Trophoblast cell (in vitro differentiated cells and primary cell): ENCODE data around the gene CBR4.
"Not testable (repeated sequence)": the region's sequence is repeated elsewhere in the genome, so short reads cannot be mapped to it uniquely, and the experiment has no call there.

ENCODE experiments used
- DNase-seq, 2 donors: peaks; one replicate each; pipeline ENCODE4 v3.0.0-alpha.2; 2016
- H2AFZ ChIP-seq: 2 replicates; pipeline ENCODE4 v1.6.1; 2013; ENCODE audit warnings: low read length, moderate library complexity, mild to moderate bottlenecking; ENCODE audit not compliant: insufficient read depth, poor library complexity
- H2AK5ac ChIP-seq: 2 replicates; pipeline ENCODE4 v1.6.1; 2013; ENCODE audit warnings: mild to moderate bottlenecking, low read length
- H2BK120ac ChIP-seq: 2 replicates; pipeline ENCODE4 v1.6.1; 2013; ENCODE audit warnings: low read length, mild to moderate bottlenecking, moderate library complexity; ENCODE audit not compliant: insufficient read depth, poor library complexity
- H2BK12ac ChIP-seq: 2 replicates; pipeline ENCODE4 v1.6.1; 2013; ENCODE audit warnings: mild to moderate bottlenecking, low read length, moderate library complexity
- H2BK5ac ChIP-seq: 2 replicates; pipeline ENCODE4 v1.6.1; 2013; ENCODE audit warnings: low read length, low read depth, moderate library complexity, mild to moderate bottlenecking; ENCODE audit not compliant: poor library complexity
- H3K14ac ChIP-seq: 2 replicates; pipeline ENCODE4 v1.6.1; 2013; ENCODE audit warnings: mild to moderate bottlenecking, low read length
- H3K18ac ChIP-seq: 2 replicates; pipeline ENCODE4 v1.6.1; 2013; ENCODE audit warnings: mild to moderate bottlenecking, low read length
- H3K23ac ChIP-seq: 2 replicates; pipeline ENCODE4 v1.6.1; 2013; ENCODE audit warnings: low read length
- H3K27ac ChIP-seq: 2 replicates; pipeline ENCODE4 v1.5.1; 2013; ENCODE audit warnings: low read depth, mild to moderate bottlenecking, inconsistent platforms, low read length, moderate library complexity
- H3K27me3 ChIP-seq: 2 replicates; pipeline ENCODE4 v1.6.1; 2013; ENCODE audit warnings: inconsistent platforms, mild to moderate bottlenecking, low read length, moderate library complexity; ENCODE audit not compliant: insufficient read depth
- H3K36me3 ChIP-seq, 2 experiments: 1 replicate in 1 of 2; 2 replicates in 1 of 2; pipeline ENCODE4 v1.6.1; 2013; ENCODE audit warnings: low read length in 2 of 2, mild to moderate bottlenecking in 2 of 2, moderate library complexity in 1 of 2; ENCODE audit not compliant: insufficient read depth in 2 of 2, control insufficient read depth in 1 of 2
- H3K4ac ChIP-seq: 2 replicates; pipeline ENCODE4 v1.6.1; 2013; ENCODE audit warnings: low read depth, mild to moderate bottlenecking, low read length, moderate library complexity
- H3K4me1 ChIP-seq, 2 experiments: 1 replicate in 1 of 2; 2 replicates in 1 of 2; pipeline ENCODE4 v1.6.1; 2013; ENCODE audit warnings: low read length in 2 of 2, mild to moderate bottlenecking in 2 of 2, moderate library complexity in 1 of 2; ENCODE audit not compliant: insufficient read depth in 2 of 2, control insufficient read depth in 1 of 2
- H3K4me2 ChIP-seq: 2 replicates; pipeline ENCODE4 v1.6.1; 2013; ENCODE audit warnings: inconsistent platforms, mild to moderate bottlenecking, low read length, moderate library complexity
- H3K4me3 ChIP-seq: 2 replicates; pipeline ENCODE4 v1.5.1; 2013; ENCODE audit warnings: mild to moderate bottlenecking, low read depth, low read length, inconsistent platforms
- H3K79me1 ChIP-seq: one replicate; pipeline ENCODE4 v1.6.1; 2013; ENCODE audit warnings: low read length
- H3K79me2 ChIP-seq: 2 replicates; pipeline ENCODE4 v1.6.1; 2013; ENCODE audit warnings: low read length, mild to moderate bottlenecking; ENCODE audit not compliant: control insufficient read depth, insufficient read depth, poor library complexity
- H3K9ac ChIP-seq: 2 replicates; pipeline ENCODE4 v1.6.1; 2013; ENCODE audit warnings: mild to moderate bottlenecking, low read length
- H3K9me3 ChIP-seq: 2 replicates; pipeline ENCODE4 v1.6.1; 2013; ENCODE audit warnings: low read depth, mild to moderate bottlenecking, control low read depth, inconsistent platforms, low read length; ENCODE audit not compliant: insufficient read depth
- H4K12ac ChIP-seq: 2 replicates; pipeline ENCODE4 v1.6.1; 2013; ENCODE audit warnings: low read depth, mild to moderate bottlenecking, low read length, moderate library complexity
- H4K8ac ChIP-seq: 2 replicates; pipeline ENCODE4 v1.6.1; 2013; ENCODE audit warnings: low read depth, mild to moderate bottlenecking, low read length, moderate library complexity
- H4K91ac ChIP-seq: one replicate; pipeline ENCODE4 v1.6.1; 2013; ENCODE audit warnings: low read depth, mild to moderate bottlenecking, low read length, moderate library complexity
- WGBS: extraction: QIAGEN DNeasy Blood & Tissue Kit; methylation state at CpG from one replicate; pipeline ENCODE4 v1.1.7; 2013; ENCODE audit warnings: missing lambda C conversion rate; ENCODE audit not compliant: insufficient read length, insufficient coverage; ENCODE audit errors: extremely low coverage; 5-methylcytosine and 5-hydroxymethylcytosine counted together

The CBR4 gene

DNA sequence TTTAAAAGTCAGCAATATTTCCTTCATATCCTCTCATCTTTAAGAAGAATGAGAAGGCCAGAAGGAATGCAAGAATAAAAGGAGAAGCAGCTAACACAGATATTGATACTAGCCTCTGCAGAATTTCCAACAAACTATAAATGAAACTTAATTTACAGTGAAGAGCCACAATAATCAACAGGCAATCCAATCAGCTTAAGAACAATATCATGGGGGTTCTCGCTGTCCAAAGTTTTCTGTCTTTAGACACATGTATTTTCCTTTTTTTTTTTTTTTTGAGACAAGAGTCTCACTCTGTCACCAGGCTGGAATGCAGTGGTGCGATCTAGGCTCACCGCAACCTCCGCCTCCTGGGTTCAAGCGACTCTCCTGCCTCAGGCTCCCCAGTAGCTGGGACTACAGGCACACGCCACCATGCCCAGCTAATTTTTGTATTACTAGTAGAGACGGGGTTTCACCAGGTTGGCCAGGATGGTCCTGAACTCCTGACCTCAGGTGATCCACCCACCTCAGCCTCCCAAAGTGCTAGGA, 17.0 kb downstream of the CBR4 start:
- H2AFZ ChIP-seq, H2BK120ac ChIP-seq, H3K4me2 ChIP-seq, H3K27me3 ChIP-seq, H3K79me1 ChIP-seq, H3K79me2 ChIP-seq, H2AK5ac ChIP-seq, H3K23ac ChIP-seq, H2BK5ac ChIP-seq, H3K9ac ChIP-seq, H3K4ac ChIP-seq, H3K36me3 ChIP-seq, H3K4me3 ChIP-seq, H3K14ac ChIP-seq, H4K12ac ChIP-seq, H4K91ac ChIP-seq, H3K9me3 ChIP-seq, H3K18ac ChIP-seq, H2BK12ac ChIP-seq, H3K4me1 ChIP-seq: not testable (repeated sequence)
- no CpG with 5 or more reads among the region's 7 CpGs for WGBS
- peak; percentile 23 to 49 for DNase-seq
- H4K8ac ChIP-seq = peak overlapping the region; percentile 28
- H3K27ac ChIP-seq = peak overlapping the region; percentile 69

DNA sequence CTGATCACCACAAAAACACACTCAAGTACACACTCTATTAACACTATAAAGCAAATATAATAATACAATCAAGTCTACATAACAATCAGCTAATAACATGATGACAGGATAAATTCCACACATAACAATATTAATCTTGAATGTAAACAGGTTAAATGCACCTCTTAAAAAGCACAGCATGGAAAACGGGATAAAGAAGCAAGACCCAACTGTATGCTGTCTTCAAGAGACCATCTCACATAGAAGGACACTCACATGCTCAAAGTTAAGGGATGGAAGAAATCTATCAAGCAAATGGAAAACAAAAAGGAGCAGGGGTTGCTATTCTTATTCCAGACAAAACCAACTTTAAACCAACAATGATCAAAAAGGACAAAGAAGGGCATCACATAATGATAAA, 28.1 kb downstream of the CBR4 start:
- Histone ChIP-seq H2BK120ac (no peak overlapping the region), H2AK5ac (no peak overlapping the region), H3K79me2 (no peaks in the 10 kb centered on the region), H3K36me3 (peaks cover 3 to 6% of the 10 kb centered on the region in 2 experiments), H3K27me3 (no peaks in the 10 kb centered on the region), H3K23ac (no peak overlapping the region), H4K12ac (no peak overlapping the region), H2BK12ac (no peak overlapping the region), H3K4ac (no peak overlapping the region), H3K9me3 (no peaks in the 10 kb centered on the region), H3K9ac (no peak overlapping the region), H3K14ac (no peak overlapping the region), H3K18ac (no peak overlapping the region), H3K79me1 (no peaks in the 10 kb centered on the region), H3K4me2 (no peak overlapping the region), H2BK5ac (no peak overlapping the region), H3K4me1 (no peaks in the 10 kb centered on the region), H3K27ac (no peak overlapping the region), H3K4me3 (no peak overlapping the region), H4K91ac (no peak overlapping the region), H4K8ac (no peak overlapping the region), H2AFZ (no peak overlapping the region)
- WGBS = no CpG with 5 or more reads among the region's 1 CpG
- no peak for DNase-seq

DNA sequence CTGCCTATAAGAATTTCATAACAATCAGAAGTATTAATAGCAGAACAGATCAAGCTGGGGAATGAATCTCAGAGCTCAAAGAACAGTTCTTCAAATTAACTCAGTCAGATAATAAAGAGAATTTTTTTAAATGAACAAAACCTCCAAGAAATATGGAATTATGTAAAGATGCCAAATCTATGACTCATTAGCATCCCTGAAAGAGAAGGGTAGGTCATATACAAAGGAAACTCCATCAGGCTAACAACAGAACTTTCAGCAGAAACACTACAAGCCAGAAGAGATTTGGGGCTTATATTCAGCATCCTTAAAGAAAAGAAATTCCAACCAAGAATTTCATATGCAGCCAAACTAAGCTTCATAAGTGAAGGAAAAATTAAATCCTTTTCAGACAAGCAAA, 28.6 kb downstream of the CBR4 start:
- H3K79me2 ChIP-seq = no peaks in the 10 kb centered on the region
- no peak overlapping the region for H3K27ac ChIP-seq
- H3K9ac ChIP-seq = no peak overlapping the region
- H3K9me3 ChIP-seq = no peaks in the 10 kb centered on the region
- no peak overlapping the region for H3K18ac ChIP-seq
- no peak overlapping the region for H3K14ac ChIP-seq
- no peaks in the 10 kb centered on the region for H3K4me1 ChIP-seq
- no peak overlapping the region for H3K4me3 ChIP-seq
- no peaks in the 10 kb centered on the region for H3K27me3 ChIP-seq
- H2BK120ac ChIP-seq = no peak overlapping the region
- H2AK5ac ChIP-seq = no peak overlapping the region
- H4K8ac ChIP-seq = no peak overlapping the region
- no peak overlapping the region for H4K12ac ChIP-seq
- no peak overlapping the region for H2BK12ac ChIP-seq
- H3K4ac ChIP-seq = no peak overlapping the region
- H2BK5ac ChIP-seq = no peak overlapping the region
- no peak for DNase-seq
- no peak overlapping the region for H3K4me2 ChIP-seq
- no peak overlapping the region for H4K91ac ChIP-seq
- no peak overlapping the region for H2AFZ ChIP-seq
- peaks cover 3 to 4% of the 10 kb centered on the region in 2 experiments for H3K36me3 ChIP-seq
- H3K79me1 ChIP-seq = no peaks in the 10 kb centered on the region
- no peak overlapping the region for H3K23ac ChIP-seq

DNA sequence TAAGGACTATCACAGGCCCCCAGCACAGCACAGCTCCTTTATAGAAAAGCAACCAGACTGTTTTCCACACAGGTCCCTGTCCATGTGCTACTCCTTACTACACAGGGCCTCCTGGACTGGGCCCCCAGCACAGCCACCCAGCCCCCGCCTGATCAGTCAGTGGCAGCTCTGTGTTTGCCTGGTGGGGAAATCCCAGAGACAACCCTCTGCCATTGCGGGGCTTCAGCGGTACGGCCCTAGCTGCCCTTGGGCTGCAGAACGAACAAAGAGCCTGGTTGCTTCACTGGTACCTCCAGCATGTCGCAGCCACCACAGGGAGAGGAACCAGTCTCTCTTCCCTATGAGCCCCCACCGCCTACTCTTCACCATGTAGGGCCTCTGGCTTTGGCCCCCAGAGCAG, 30.7 kb downstream of the CBR4 start:
- Histone ChIP-seq H2AFZ (no peak overlapping the region), H3K4ac (no peak overlapping the region), H2BK120ac (no peak overlapping the region), H4K12ac (no peak overlapping the region), H3K4me1 (no peaks in the 10 kb centered on the region), H3K18ac (no peak overlapping the region), H3K79me2 (no peaks in the 10 kb centered on the region), H4K91ac (no peak overlapping the region), H3K23ac (no peak overlapping the region), H3K14ac (no peak overlapping the region), H3K4me3 (no peak overlapping the region), H3K4me2 (no peak overlapping the region), H4K8ac (no peak overlapping the region), H3K9ac (no peak overlapping the region), H2BK12ac (no peak overlapping the region), H3K36me3 (peaks cover 12 to 16% of the 10 kb centered on the region in 2 experiments), H2BK5ac (no peak overlapping the region), H3K79me1 (no peaks in the 10 kb centered on the region), H3K27ac (no peak overlapping the region), H3K27me3 (no peaks in the 10 kb centered on the region), H2AK5ac (no peak overlapping the region), H3K9me3 (peaks cover 7% of the 10 kb centered on the region)
- DNase-seq = no peak
- no CpG with 5 or more reads among the region's 7 CpGs for WGBS
